ENCODE data around the gene ZMYND11. TPM values are rescaled to one million over a fixed set of nuclear protein-coding genes. Genes with fewer than 3 reads are reported as not detected.

The ZMYND11 gene
- total RNA-seq, 1 experiment from 2014 or later = 20.3 TPM

DNA sequence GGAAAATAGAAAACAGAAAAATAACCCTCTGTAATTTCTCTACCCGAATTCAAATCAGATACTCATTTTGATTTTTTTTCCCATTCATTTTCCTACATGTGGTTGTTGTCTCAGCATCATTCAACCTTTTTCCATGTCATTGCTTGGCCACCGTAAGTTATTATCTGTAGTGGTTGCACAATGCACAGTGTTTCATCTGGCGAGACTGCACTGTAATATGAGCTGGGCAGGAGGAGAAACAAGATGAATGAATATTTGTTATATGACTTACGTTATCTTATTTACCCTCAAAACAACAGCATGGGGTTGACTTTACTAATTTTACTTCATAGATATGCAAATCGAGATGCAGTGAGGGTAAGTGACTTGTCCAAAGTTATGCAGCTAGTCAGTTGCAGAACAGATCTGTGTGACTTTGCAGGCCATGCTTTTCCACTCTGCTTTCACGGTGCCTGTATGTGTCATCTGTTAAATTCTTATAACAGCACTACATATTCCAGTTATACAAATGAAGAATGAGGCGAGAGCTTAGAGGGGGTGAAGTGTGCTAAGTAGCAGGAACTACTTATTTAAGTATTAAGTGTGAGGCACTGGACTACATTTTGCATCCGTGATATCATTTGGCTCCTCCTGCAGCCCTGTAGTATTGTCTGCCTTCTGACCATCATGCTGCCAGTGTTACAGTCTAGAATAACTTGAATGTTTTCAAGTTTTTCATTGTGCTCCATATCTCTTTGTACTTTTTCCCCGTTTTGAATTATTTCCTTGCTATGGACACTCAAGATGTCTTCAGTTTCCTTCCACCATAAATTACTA, 56.7 kb downstream of the ZMYND11 start:
- DNase-seq (ENCODE audit: low read depth) = peak; percentile 10

DNA sequence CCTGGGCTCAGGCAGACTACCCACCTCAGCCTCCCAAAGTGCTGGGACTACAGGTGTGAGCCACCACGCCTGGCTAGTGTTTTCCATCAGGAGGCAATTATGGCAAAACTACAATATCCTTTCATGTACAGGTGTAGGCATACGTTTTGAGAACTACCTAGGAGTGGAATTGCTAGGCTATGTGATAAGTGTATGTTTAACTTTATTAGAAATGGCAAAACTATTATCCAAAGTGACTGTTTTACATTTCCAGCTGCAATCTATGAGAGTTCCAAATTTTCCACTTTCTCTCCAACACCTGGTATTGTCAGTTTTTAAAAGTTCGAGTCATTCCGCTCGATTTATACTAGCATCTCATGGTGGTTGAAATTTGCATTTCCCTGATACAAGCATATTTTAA, 59.0 kb downstream of the ZMYND11 start:
- no peak for DNase-seq (ENCODE audit: low read depth)

DNA sequence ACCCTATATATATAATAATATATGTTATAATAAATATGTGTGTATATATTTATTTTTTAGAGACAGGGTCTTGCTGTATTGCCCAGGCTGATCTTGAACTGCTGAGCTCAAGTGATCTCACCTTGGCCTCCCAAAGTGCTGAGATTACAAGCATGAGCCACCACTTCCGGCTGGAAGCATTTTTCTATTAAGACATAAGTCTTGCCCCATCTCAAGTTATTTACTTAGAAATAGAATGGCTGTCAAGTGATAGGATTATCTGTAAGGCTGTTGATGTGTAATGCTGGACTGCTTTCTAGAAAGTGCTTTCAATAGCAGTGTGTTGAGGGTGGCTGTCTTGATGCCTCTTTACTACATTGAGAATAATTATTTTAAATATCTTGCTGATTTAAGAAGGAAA, 65.2 kb downstream of the ZMYND11 start:
- DNase-seq (ENCODE audit: low read depth) = peak; percentile 11

DNA sequence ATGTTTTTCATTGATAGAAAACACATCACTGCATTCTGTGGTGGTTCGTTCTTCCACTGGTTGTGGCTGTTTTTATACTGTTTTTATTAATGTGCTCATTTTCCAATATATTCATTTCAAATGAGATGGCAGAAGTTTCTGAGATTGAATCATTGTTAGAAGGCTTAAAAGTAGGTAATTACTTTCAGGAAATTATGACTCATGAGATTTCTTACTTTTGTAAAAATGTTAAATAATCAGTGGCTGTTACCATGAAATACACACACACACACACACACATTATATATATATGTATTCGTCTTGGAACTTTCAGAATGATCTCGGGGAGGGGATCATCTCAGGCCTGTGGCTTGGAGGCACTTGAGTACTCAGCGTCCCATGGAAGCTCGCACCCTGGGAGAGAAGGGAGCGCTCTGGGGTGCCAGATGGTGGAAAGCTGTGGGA, 66.1 kb downstream of the ZMYND11 start:
- peak; percentile 34 for DNase-seq (ENCODE audit: low read depth)

DNA sequence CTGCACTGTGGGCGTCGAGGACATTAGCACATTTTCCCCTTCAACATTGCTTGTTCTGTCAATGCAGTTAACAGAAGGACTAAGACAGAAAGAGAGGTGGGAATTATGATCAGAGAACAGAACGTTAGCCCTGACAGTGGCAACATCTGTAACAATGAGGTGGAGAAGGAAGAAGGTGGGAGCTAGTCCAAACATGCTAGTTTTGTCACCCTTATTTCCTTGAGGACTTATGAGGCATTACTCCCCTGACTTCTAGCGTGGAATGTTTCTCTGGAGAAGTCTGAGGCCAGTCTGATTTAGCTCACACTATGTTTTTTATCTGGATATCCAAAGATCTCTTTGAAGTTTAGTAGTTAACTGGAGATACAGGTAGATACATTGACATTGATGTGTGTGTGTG, 73.4 kb downstream of the ZMYND11 start:
- DNase-seq (ENCODE audit: low read depth) = no peak

DNA sequence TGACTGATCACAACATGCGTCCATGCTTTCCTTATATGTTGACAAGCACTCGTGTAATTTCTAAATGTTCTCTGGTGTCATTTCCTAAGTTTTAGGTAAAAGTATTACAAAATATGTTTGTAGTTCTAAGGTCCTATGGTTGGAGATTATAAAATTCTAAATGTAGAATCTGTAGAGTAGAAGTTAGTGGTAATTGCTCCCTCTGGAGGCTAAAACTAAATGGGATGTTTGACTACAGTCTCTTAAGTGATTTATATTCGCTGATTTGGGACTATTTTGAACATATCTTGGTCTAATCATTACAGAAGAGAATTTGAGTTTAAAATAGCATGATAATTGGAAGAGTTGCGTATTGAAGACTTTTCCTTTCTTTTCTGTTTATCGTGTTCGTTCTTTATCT, 74.1 kb downstream of the ZMYND11 start:
- DNase-seq (ENCODE audit: low read depth) = peak; percentile 4

DNA sequence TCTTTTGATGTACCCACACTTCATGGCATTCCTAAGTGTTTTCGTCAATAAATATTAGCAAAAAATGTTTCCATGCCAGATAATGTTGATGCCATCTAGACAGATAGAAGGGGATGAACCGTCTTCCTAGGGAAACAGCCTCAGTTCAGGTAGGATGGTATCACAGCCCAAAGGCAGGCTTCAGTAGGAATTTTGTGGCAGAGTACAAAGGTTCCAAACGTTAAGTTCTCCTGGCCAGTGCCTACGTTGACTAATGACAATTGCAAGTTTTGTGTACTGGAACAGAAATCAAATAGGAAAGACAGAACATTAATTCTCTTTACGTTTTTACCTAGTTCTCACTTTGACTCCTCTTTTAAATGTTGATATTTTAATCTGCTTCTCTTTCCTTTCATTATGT, 75.0 kb downstream of the ZMYND11 start:
- DNase-seq (ENCODE audit: low read depth) = no peak

DNA sequence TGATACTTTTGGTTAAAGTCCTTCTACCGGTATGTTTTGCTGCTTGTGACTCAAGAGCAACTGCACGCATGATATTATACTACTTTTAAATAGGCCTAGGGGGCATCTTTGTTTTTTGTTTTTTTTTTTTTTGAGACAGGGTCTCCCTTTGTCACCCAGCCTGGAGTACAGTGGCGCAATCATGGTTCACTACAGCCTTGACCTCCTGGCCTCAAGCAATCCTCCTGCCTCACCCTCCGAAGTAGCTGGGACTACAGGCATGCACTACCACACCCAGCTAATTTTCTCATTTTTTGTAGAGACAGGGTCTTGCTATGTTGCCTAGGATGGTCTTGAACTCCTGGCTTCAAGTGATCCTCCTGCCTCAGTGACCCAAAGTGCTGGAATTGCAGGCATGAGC, 80.2 kb downstream of the ZMYND11 start:
- DNase-seq (ENCODE audit: low read depth) = no peak

DNA sequence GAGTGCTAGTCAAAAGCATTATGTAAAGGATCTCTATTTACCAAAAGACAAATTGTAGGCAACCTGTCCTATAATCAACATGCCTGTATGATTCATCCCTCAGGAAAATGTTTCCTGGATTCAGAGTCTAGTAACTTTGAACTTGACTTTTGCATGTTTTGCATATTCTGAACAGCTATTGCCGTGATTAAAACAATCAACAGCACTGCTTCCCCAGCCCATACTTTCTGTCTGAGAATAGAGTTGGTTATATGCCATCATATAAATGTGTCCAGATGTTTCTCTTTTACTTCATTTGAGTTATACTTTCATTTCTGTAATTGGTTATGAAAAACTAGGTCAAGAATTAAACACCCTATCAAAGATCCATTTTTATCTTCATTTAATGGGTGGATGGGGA, 83.5 kb downstream of the ZMYND11 start:
- DNase-seq (ENCODE audit: low read depth) = no peak

DNA sequence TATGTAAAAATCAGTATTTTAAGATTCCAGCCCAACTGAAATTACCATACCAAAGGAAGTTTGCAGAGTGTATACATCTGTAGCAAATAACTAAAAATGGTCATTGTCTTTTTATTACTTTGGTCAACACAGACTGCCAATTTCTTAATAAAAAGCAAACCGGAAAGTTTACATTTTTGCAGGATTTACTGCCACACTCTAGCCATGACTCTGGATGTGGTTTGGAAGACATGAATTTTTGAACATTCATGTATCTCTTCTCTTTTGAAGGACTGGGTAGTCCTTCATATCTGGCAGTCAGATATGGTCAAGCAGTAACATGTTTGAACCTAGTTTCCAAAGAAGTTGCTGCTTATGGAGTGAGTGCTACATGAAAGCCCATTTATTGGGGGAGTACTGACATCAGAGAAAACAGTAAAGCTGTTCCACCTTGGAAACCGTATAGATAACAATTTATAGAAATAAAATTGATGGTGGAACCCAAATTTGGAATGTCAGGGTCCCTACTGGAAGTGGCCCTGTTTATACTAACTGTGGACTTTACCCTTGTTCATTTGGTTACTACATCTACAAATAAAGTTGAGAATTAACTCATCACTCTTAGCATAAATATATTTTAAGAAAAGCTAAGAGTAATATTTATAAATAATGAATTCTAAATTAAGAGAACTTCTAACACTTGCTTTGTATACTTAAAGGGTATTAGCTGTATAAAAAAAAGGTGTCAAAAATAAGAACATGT, 84.6 kb downstream of the ZMYND11 start:
- DNase-seq (ENCODE audit: low read depth) = no peak

DNA sequence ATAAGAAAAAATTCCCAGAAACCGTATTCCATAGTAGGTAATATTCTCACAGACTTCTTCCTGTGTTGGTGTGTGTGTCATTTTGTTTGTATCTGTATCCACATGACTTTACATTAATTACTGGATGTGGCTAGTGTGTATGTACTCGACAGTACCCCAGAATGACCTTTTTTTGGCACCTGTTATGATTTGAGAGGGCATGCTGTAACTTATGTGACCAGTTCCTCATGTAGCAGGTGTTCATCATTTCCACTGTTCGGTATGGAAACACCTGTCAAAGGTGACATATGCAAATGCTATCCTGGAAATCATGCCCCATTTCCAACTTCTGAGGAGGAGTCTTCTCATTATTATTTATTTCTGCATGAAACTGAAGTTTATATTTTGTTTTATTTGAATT, 89.3 kb downstream of the ZMYND11 start:
- DNase-seq (ENCODE audit: low read depth) = no peak

DNA sequence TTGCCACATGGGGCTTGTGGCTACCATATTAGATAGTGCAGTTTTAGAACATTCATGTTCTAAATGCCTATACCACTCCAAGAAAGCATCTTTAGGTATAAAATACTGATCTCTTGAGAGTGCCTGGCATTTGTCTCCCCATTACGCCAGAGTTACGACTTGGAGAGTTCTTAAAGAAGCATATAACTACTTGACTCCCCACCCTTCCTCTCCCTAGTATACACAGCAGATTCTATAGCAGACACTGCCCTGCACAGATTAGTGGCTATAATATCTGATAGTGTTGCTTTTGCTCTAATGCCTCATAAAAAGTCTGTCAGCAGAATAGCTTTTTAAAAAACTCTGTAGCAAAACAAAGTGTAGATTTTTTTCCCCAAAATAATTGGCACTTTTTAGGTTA, 90.8 kb downstream of the ZMYND11 start:
- DNase-seq (ENCODE audit: low read depth) = no peak

DNA sequence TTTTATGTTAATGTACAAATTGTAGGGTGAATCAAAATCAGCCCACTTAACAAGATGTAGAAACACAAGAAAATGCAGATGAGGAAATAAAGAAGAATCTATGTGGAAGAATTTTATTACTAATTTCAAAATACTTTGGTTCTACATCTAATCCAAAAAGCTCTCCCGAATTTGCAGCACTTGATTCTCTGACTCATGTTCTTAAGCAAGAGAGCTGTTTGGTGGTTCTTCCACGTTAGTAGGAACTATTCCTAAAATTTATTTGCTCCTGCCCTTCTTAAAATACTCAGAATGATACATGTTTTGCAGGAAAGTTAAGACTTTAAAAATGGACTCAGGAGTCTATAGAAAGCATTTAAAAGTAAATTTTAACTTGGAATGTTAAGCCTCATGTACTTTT, 91.8 kb downstream of the ZMYND11 start:
- DNase-seq (ENCODE audit: low read depth) = no peak

DNA sequence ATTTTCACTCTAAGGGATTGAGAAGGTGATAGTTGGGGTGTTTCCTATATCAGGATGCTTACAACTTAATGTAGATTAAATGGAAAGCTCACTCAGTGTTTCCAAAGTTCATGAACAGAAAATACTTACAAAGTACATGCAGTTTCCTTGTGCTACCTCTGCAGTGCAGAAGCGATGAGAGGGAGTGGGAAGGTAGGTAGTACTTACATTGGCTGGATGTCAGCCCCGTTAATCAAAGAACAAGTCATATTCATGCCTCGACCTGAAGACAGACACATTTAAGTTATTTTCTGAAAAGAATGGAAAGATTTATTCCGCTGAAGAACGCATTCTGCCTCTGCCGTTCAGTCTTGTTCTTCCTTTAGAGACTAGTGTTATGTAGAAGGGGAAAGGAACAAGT, 93.1 kb downstream of the ZMYND11 start:
- DNase-seq (ENCODE audit: low read depth) = no peak

DNA sequence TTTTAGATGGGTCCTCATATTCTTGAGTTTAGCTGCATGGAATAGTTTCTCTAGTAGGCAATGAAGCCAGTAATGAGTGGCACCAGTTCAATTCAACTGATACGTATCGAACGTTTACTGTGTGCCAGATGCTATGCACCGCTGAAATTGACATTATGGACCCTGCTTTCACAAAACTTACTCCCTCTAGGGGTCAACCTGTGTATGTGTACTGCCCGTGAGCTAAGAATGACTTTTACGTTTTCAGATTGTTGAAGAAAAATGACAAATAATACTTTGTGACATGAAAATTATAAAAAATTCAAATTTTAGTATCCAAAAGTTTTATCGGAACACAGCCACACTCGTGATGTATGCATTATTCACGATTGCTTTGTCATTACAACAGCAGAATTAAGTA, 95.5 kb downstream of the ZMYND11 start:
- DNase-seq (ENCODE audit: low read depth) = no peak

DNA sequence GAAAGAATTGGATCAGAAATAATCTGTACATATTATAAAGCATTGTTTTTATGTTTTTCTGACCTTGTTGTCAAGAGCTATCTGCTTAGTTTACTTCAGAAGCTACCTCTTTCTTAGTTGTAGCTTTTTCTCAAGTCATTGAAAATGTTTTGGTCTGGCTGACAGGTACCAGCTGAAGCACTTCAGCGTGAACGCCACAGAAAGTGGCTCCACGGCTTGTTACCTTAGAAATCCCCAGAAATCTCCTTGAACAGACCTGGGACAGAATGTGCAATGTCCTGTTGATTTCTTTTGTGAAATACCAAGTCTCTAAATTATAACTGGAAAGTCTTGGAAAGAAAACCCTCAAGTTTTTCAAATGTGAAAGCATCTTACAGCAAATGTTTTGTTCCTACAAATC, 96.8 kb downstream of the ZMYND11 start:
- DNase-seq (ENCODE audit: low read depth) = no peak

DNA sequence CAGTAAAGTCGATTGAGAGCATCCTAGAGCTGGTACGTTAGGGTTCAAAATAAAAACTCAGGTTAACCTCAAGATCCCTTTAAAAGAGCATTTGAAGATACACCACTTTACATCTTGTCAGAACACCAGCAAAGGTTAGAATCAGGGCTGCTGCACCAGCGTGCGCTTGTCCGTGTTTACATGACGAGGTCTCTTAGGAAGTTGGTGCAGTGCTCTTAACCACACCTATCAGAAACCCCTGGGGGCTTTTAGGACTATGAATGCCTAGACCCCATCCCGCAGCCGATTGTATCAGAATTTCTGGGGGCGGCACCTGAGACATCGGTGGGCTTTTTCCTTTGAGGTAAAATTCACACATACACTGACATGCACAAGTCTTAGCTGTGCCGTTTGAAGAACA, 97.6 kb downstream of the ZMYND11 start:
- DNase-seq (ENCODE audit: low read depth) = no peak

DNA sequence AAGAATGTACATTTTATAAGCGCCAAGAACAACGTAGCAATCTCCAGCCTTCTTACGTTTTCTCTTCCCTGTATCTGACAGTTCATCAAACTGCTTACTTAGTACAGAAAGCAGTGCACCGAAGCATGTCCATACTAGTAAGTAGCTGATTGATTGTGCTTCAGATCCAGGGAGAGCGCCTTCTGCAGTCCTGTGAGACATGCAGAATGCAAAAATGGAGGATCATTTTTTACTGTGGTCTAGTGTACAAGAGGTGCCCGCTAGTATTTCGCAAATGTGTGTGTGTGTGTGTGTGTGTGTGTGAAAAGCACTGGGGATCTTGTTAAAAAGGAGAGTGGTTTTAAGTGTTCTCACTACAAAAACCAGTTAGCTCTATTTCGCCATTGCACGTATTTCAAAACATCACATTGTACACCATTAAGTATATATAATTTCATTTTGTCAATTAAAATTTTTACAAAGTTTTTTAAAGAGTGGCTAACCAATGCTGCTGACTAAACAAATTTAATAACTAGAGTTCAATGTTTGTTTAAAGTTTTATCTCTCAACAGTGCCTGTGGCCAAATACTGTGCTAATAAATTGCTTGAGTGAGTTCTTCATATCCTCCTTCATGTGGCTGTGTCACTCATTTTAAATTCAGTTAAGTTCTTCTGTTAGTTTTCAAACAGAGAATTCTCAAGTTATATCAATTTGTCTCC, 99.6 kb downstream of the ZMYND11 start:
- no peak for DNase-seq (ENCODE audit: low read depth)

DNA sequence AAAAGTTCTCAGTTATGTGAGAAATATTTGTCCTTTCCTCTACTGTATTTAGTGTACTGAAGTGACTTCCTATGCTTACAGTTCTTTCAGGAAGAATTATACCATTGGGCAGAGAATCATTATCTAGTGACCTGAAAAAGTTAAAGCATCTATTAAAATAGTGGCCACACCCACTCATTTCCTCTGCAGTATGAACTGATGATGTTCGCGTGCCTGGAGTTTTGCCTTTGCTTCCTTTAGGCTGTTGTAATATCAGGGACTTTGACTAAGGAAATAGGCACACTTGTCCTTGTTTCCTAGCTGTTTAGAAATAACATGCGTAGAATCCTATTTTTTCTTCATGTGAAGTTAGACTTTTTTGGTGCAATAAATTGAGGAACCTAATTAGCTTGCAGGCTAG, 100.7 kb downstream of the ZMYND11 start:
- DNase-seq (ENCODE audit: low read depth) = no peak

DNA sequence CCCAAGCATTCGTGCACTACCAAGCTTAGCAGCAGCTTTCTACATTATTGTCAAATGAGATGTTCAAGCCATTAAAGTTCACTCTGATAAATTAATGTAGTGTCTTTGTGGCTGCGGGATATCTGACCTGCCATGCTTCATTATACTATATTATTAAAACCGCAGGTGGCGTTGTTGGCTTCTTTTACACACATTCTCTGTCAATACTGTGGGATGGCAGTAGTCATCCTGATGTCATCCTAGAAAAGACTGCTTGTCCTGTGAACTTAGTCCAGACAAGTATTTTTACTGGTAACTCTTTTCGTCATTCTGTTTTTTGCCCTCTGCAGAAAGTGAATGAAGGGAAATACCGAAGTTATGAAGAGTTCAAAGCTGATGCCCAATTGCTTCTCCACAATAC, 103.9 kb downstream of the ZMYND11 start:
- peak; percentile 2 for DNase-seq (ENCODE audit: low read depth)

DNA sequence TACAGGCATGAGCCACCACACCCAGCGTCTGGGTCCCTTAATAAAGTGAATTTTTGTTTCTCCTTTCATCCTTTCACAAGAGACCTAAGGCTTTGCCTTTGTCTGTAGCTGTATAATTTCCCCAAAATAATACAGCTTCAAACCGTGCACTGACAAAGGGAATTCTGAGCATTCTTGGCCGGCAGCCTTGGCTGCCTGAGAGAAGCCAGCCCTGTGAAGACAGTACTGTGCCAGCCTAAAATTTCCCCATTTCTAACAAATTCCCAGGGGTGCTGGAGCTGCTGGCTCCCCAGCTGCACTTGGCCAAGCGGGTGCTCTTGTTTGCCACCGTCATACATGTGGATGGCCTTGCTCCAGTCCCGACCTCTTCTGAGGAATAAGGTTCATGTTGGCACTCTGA, 106.2 kb downstream of the ZMYND11 start:
- no peak for DNase-seq (ENCODE audit: low read depth)

DNA sequence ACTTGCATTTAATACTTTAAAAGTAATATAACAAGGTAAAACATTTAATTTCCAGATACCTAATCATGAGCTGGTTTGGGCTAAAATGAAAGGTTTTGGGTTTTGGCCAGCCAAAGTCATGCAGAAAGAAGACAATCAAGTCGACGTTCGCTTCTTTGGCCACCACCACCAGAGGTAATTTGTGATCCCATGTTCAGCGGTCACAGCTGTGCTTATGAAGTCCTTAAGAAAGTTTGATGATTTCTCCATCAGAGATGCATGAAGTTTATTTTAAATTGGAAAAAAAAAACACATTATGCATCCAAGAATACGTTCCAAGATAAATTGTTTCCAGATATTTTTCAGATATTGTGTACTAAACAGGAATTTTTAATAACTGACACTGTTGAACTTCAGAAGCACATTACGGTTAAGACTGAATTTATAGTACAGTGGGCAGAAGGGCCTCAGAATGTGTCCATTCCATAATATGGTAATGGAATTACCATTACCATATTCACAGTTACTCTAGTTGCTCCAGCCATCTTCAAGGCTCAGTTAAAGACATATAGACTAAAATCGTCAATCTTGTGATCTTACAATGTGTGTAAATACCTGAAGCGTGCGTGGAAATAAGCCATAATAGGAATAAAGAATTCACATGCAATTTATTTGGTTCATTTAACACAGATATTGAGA, 106.8 kb downstream of the ZMYND11 start:
- no peak for DNase-seq (ENCODE audit: low read depth)

Data from M059J (cell line).